DND-41 (cell line): ENCODE results near the gene RASL10A.

Source experiments
- ATAC-seq: fragments of 200-7000 bp; cut with Tn5 transposase; 3 replicates; pipeline ENCODE4 v1.9.1; 2021; ENCODE audit warnings: low read depth; ENCODE audit not compliant: insufficient read depth
- DNase-seq: peaks from one replicate; pipeline ENCODE4 v3.0.0-alpha.2; 2020
- H2AFZ ChIP-seq: 2 replicates; pipeline ENCODE4 v1.6.0; 2012; ENCODE audit warnings: low read depth, low read length
- H3K27ac ChIP-seq: 2 replicates; pipeline ENCODE4 v1.5.1; 2012; ENCODE audit warnings: low read length, inconsistent platforms
- H3K27me3 ChIP-seq: fragments of 200-600 bp; sonication (generic); 2 replicates; pipeline ENCODE4 v1.6.0; 2012; ENCODE audit warnings: low read length, mild to moderate bottlenecking, inconsistent platforms; ENCODE audit not compliant: insufficient read depth, poor library complexity
- H3K36me3 ChIP-seq: 2 replicates; pipeline ENCODE4 v1.5.1; 2012; ENCODE audit warnings: low read length, inconsistent platforms; ENCODE audit not compliant: insufficient read depth
- H3K4me1 ChIP-seq: 2 replicates; pipeline ENCODE4 v1.5.1; 2012; ENCODE audit warnings: mild to moderate bottlenecking, low read length; ENCODE audit not compliant: insufficient read depth
- H3K4me2 ChIP-seq: 2 replicates; pipeline ENCODE4 v1.6.0; 2012; ENCODE audit warnings: mild to moderate bottlenecking, moderate library complexity, low read length, inconsistent platforms; ENCODE audit not compliant: insufficient read depth
- H3K4me3 ChIP-seq, 2 experiments: fragments of 200-600 bp in 1 of 2; shearing (Covaris generic) in 1 of 2; 2 replicates each; pipeline ENCODE4 v1.5.1; 2012 to 2016; ENCODE audit warnings: inconsistent platforms in 2 of 2, low read length in 2 of 2, mild to moderate bottlenecking in 2 of 2, low read depth in 1 of 2, moderate library complexity in 1 of 2
- H3K79me2 ChIP-seq: 2 replicates; pipeline ENCODE4 v1.6.0; 2012; ENCODE audit warnings: low read length, inconsistent platforms; ENCODE audit not compliant: insufficient read depth
- H3K9ac ChIP-seq: 2 replicates; pipeline ENCODE4 v1.6.0; 2012; ENCODE audit warnings: low read depth, mild to moderate bottlenecking, inconsistent platforms, low read length, moderate library complexity
- H3K9me3 ChIP-seq: 2 replicates; pipeline ENCODE4 v1.5.1; 2012; ENCODE audit warnings: low read length, moderate library complexity, mild to moderate bottlenecking, inconsistent platforms; ENCODE audit not compliant: insufficient read depth, severe bottlenecking
- H4K20me1 ChIP-seq: 2 replicates; pipeline ENCODE4 v1.6.0; 2012; ENCODE audit warnings: low read length; ENCODE audit not compliant: insufficient read depth
- EZH2 ChIP-seq: IDR thresholded peaks from 3 replicates; pipeline ENCODE4 v1.6.1; 2012; ENCODE audit warnings: borderline replicate concordance, low read depth, mild to moderate bottlenecking, moderate library complexity, low read length, inconsistent platforms; ENCODE audit not compliant: severe bottlenecking
- TF ChIP-seq, protein P1 (sequence below): IDR thresholded peaks from 2 replicates; pipeline ENCODE4 v1.5.1; 2012; ENCODE audit warnings: borderline replicate concordance, low read length, moderate library complexity, mild to moderate bottlenecking; ENCODE audit not compliant: poor library complexity, severe bottlenecking; ENCODE audit errors: extremely low read depth

RASL10A gene

DNA sequence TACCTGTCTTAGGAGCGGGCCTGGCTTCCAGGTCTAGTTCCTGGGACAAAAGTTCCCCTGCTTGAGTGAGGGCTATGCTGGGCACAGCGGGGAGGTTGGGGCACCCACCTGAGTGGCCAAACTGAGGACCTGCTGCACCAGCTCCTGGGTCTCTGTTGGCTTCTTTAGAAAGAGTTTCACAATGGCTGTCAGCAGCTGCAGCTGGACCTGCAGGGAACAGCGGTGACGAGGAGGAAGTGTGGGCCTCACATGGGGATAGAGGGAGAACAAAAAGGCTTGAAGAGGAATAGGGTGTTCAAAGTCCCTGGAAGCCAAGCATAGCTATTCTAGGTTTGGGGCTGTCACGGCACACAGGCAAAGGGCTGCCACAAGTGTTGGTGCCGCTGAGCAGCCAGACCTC lies 26.7 kb upstream of the RASL10A start:
- H3K27ac ChIP-seq, result no peak overlapping the region
- TF ChIP-seq, protein P1, sequence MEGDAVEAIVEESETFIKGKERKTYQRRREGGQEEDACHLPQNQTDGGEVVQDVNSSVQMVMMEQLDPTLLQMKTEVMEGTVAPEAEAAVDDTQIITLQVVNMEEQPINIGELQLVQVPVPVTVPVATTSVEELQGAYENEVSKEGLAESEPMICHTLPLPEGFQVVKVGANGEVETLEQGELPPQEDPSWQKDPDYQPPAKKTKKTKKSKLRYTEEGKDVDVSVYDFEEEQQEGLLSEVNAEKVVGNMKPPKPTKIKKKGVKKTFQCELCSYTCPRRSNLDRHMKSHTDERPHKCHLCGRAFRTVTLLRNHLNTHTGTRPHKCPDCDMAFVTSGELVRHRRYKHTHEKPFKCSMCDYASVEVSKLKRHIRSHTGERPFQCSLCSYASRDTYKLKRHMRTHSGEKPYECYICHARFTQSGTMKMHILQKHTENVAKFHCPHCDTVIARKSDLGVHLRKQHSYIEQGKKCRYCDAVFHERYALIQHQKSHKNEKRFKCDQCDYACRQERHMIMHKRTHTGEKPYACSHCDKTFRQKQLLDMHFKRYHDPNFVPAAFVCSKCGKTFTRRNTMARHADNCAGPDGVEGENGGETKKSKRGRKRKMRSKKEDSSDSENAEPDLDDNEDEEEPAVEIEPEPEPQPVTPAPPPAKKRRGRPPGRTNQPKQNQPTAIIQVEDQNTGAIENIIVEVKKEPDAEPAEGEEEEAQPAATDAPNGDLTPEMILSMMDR, result no peak
- no peak for TF ChIP-seq EZH2

DNA sequence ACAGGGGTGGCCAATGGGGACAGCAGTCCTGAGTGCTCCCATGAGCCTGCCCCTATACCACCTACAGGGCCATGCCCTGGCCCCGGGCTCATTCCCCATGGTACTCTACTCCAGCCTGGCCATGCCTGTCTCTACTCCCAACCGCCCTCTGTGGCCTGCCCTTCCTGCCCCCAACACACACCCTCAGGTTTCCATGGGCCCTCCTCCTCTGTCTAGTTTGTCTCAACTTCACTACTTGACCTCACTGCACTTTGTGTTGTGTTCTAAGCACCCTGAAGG lies 26.3 kb upstream of the RASL10A start:
- H3K9me3 ChIP-seq, result no peaks in the 10 kb centered on the region
- H3K79me2 ChIP-seq, result no peaks in the 10 kb centered on the region
- H3K4me3 ChIP-seq, result no peak overlapping the region
- TF ChIP-seq, protein P1, result no peak
- TF ChIP-seq EZH2, result no peak
- ATAC-seq (no peak), DNase-seq (no peak)
- H4K20me1 ChIP-seq, result peaks cover 10% of the 10 kb centered on the region; the same call in 1 of the 2 replicates
- H3K4me1 ChIP-seq, result no peaks in the 10 kb centered on the region
- H3K27ac ChIP-seq, result no peak overlapping the region
- no peak overlapping the region for H3K4me2 ChIP-seq
- no peaks in the 10 kb centered on the region for H3K27me3 ChIP-seq
- H2AFZ ChIP-seq, result no peak overlapping the region
- peaks cover 88% of the 10 kb centered on the region for H3K36me3 ChIP-seq
- no peak overlapping the region for H3K9ac ChIP-seq

More for the DNA sequence above, 26.7 kb upstream of the RASL10A start:
- Histone ChIP-seq H3K27me3 (no peaks in the 10 kb centered on the region), H3K79me2 (no peaks in the 10 kb centered on the region), H3K4me3 (no peak overlapping the region), H2AFZ (no peak overlapping the region), H3K9ac (no peak overlapping the region), H3K4me1 (no peaks in the 10 kb centered on the region), H3K4me2 (no peak overlapping the region), H3K36me3 (peaks cover 88% of the 10 kb centered on the region), H3K9me3 (no peaks in the 10 kb centered on the region), H4K20me1 (peaks cover 10% of the 10 kb centered on the region; the same call in 1 of the 2 replicates)
- DNase-seq (no peak), ATAC-seq (no peak)

DNA sequence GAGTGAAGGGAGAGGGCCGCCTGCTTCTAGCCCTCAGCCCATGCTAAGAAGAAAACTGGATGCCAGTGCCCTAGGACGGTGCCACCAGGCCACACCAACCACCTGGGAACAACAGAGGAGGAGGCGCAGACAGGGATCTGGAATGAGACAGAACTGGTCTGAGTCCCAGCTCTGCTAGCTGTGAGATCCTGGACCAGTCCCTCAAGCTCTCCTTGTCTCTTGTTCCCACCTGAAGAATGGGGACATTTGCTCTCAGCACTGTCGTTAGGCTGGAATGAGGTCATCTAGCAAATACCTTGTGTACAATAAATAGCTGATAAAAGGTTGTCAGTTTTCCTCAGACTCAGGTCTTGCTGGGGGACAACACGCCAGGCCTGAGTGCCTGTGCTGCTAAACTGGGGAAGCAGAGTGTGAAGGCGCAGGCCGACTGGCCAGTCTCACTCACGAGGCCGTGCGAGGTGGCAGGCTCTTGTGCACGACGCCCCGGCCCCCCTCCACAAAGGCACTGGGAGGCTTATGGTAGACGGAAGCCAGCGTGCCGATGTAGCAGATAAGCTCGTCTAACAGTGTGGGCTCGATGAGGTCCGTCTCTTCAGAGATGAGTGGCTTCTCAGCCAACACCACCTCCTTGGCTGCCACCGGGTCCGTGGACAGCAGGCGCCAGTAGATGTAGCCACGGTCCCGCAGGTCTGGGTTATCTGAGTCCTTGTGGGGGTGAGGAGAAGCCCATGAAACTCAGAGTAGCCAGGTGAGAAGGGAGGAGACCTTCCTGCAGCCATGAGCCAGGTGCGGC lies 25.8 kb upstream of the RASL10A start:
- no peaks in the 10 kb centered on the region for H3K9me3 ChIP-seq
- no peaks in the 10 kb centered on the region for H3K27me3 ChIP-seq
- no peak overlapping the region for H3K4me3 ChIP-seq
- H3K27ac ChIP-seq, result no peak overlapping the region
- no peak overlapping the region for H3K4me2 ChIP-seq
- TF ChIP-seq, protein P1, result no peak
- no peak for TF ChIP-seq EZH2
- H2AFZ ChIP-seq, result no peak overlapping the region
- no peak for ATAC-seq
- peaks cover 10% of the 10 kb centered on the region; the same call in 1 of the 2 replicates for H4K20me1 ChIP-seq
- H3K9ac ChIP-seq, result no peak overlapping the region
- no peaks in the 10 kb centered on the region for H3K79me2 ChIP-seq
- no peaks in the 10 kb centered on the region for H3K4me1 ChIP-seq
- H3K36me3 ChIP-seq, result peaks cover 86% of the 10 kb centered on the region
- no peak for DNase-seq

DNA sequence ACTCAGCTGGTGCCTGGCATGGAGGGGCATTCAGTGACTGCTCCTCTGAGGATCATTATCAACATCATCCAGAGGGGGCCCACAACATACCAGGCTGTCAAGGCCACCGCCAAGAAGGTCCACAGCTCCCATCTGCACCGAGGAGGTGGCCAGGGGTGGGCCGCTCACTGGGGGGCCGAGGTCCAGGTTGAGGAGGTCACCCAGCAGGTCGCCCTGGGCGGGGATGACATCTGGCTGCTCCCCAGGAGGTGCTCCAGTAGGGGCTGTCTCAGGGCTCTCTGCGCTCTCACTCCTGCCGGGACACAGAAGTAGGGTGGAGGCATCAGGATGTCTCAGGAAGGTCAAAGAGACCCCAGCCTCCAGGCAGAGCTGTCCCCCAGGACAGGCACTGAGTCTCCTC lies 25.1 kb upstream of the RASL10A start:
- no peak overlapping the region for H2AFZ ChIP-seq
- H3K36me3 ChIP-seq, result peaks cover 86% of the 10 kb centered on the region
- no peak overlapping the region for H3K27ac ChIP-seq
- no peaks in the 10 kb centered on the region for H3K79me2 ChIP-seq
- TF ChIP-seq, protein P1, result no peak
- no peak for TF ChIP-seq EZH2
- no peak overlapping the region for H3K9ac ChIP-seq
- H3K4me3 ChIP-seq, result no peak overlapping the region
- no peak for ATAC-seq
- H3K4me1 ChIP-seq, result no peaks in the 10 kb centered on the region
- no peak for DNase-seq
- peaks cover 10% of the 10 kb centered on the region; the same call in 1 of the 2 replicates for H4K20me1 ChIP-seq
- H3K27me3 ChIP-seq, result no peaks in the 10 kb centered on the region
- H3K9me3 ChIP-seq, result no peaks in the 10 kb centered on the region
- H3K4me2 ChIP-seq, result no peak overlapping the region
